ENCODE results near the gene HOXD12.

The HOXD12 gene

GRCh38 chr2:176103742-176104315, 4.2 kb downstream of the HOXD12 start:
- H3K4me1 ChIP-seq (ENCODE audit: low read length): no peaks in the 10 kb centered on the region
- peaks cover 14% of the 10 kb centered on the region for H3K27me3 ChIP-seq (replicated peaks; ENCODE audit: insufficient read depth, low read length)
- H2AFZ ChIP-seq (ENCODE audit: low read length): no peak overlapping the region
- H3K79me2 ChIP-seq (ENCODE audit: low read length): no peaks in the 10 kb centered on the region
- H3K4me3 ChIP-seq (ENCODE audit: low read length): no peak overlapping the region
- H4K20me1 ChIP-seq (ENCODE audit: insufficient read depth, low read length): no peaks in the 10 kb centered on the region
- no peak overlapping the region for H3K27ac ChIP-seq (ENCODE audit: low read length)
- no peak overlapping the region for H3K9ac ChIP-seq (ENCODE audit: low read length)
- H3K9me3 ChIP-seq (replicated peaks; ENCODE audit: insufficient read depth, low read length): no peaks in the 10 kb centered on the region
- no peak for DNase-seq
- no peaks in the 10 kb centered on the region for H3K9me2 ChIP-seq (replicated peaks; ENCODE audit: insufficient read depth, low read length)
- no peaks in the 10 kb centered on the region for H3F3A ChIP-seq (ENCODE audit: insufficient read depth, low read length)
- H3K4me2 ChIP-seq (ENCODE audit: low read depth, low read length): no peak overlapping the region
- TF ChIP-seq CTCF (IDR thresholded peaks at IDR 0.05; ENCODE audit: low read length) (no peak), EZH2 (optimal IDR thresholded peaks at IDR 0.05; ENCODE audit: low read depth, low read length) (no peak), EZH2phosphoT487 (IDR thresholded peaks at IDR 0.05; ENCODE audit: low read length) (no peak)
- H3K36me3 ChIP-seq (replicated peaks; ENCODE audit: insufficient read depth, low read length): no peaks in the 10 kb centered on the region

- Histone ChIP-seq H2AFZ (ENCODE audit: low read length) (no peak overlapping the region), H3K4me1 (ENCODE audit: low read length) (no peaks in the 10 kb centered on the region), H3K27ac (ENCODE audit: low read length) (no peak overlapping the region), H3K9ac (ENCODE audit: low read length) (no peak overlapping the region), H4K20me1 (ENCODE audit: insufficient read depth, low read length) (no peaks in the 10 kb centered on the region), H3K27me3 (replicated peaks; ENCODE audit: insufficient read depth, low read length) (peaks cover 19% of the 10 kb centered on the region), H3F3A (ENCODE audit: insufficient read depth, low read length) (no peaks in the 10 kb centered on the region), H3K9me2 (replicated peaks; ENCODE audit: insufficient read depth, low read length) (no peaks in the 10 kb centered on the region), H3K36me3 (replicated peaks; ENCODE audit: insufficient read depth, low read length) (no peaks in the 10 kb centered on the region), H3K9me3 (replicated peaks; ENCODE audit: insufficient read depth, low read length) (no peaks in the 10 kb centered on the region), H3K4me2 (ENCODE audit: low read depth, low read length) (no peak overlapping the region), H3K79me2 (ENCODE audit: low read length) (no peaks in the 10 kb centered on the region), H3K4me3 (ENCODE audit: low read length) (no peak overlapping the region)
- TF ChIP-seq CTCF (IDR thresholded peaks at IDR 0.05; ENCODE audit: low read length) (no peak), EZH2phosphoT487 (IDR thresholded peaks at IDR 0.05; ENCODE audit: low read length) (no peak), EZH2 (optimal IDR thresholded peaks at IDR 0.05; ENCODE audit: low read depth, low read length) (no peak)
- DNase-seq: no peak
These were observed 4.9 kb downstream of the HOXD12 start for GRCh38 chr2:176104316-176105077.

DNA sequence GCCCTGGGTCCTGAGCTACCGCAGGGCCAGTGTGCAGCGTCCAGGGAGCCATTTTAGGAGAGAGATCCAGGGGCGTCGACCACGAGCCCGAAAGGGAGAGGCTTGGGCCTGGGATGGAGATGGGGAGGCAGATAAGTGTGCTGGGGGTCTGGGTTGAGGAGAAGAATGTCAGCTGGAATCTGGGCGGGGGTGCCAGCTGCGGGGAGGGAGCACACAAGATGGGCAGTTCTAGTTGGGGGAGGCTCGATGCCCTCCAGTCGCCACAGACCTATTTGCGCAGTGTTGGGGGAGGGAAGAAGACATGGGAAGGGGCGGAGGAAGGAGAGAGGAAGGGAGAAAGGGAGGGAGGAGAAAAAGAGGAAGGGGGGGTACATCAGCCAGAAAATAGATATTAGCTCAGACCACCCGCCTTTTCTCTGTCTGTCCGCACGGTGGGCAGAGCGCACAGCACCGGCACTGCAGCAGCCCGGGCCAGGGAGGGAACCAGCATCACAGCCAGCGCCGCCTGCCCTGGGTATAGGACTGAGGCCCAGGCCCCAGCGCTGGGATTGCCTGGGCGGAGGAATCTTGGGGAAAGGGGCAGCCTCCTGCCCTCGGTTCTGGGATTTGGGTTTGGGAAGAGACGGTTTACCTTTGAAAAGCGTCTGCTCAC, 5.6 kb downstream of the HOXD12 start:
- H3K9ac ChIP-seq (ENCODE audit: low read length): no peak overlapping the region
- no peaks in the 10 kb centered on the region for H3K9me3 ChIP-seq (replicated peaks; ENCODE audit: insufficient read depth, low read length)
- H3K36me3 ChIP-seq (replicated peaks; ENCODE audit: insufficient read depth, low read length): no peaks in the 10 kb centered on the region
- no peaks in the 10 kb centered on the region for H4K20me1 ChIP-seq (ENCODE audit: insufficient read depth, low read length)
- H3K4me3 ChIP-seq (ENCODE audit: low read length): no peak overlapping the region
- no peak overlapping the region for H3K27ac ChIP-seq (ENCODE audit: low read length)
- H3F3A ChIP-seq (ENCODE audit: insufficient read depth, low read length): no peaks in the 10 kb centered on the region
- peaks cover 26% of the 10 kb centered on the region for H3K27me3 ChIP-seq (replicated peaks; ENCODE audit: insufficient read depth, low read length)
- H3K4me2 ChIP-seq (ENCODE audit: low read depth, low read length): no peak overlapping the region
- H3K79me2 ChIP-seq (ENCODE audit: low read length): no peaks in the 10 kb centered on the region
- H3K4me1 ChIP-seq (ENCODE audit: low read length): no peaks in the 10 kb centered on the region
- H2AFZ ChIP-seq (ENCODE audit: low read length): no peak overlapping the region
- DNase-seq: no peak
- TF ChIP-seq EZH2phosphoT487 (IDR thresholded peaks at IDR 0.05; ENCODE audit: low read length): no peak
- no peak for TF ChIP-seq EZH2 (optimal IDR thresholded peaks at IDR 0.05; ENCODE audit: low read depth, low read length)
- TF ChIP-seq CTCF (IDR thresholded peaks at IDR 0.05; ENCODE audit: low read length): no peak
- no peaks in the 10 kb centered on the region for H3K9me2 ChIP-seq (replicated peaks; ENCODE audit: insufficient read depth, low read length)

Data from MM.1S (cell line).